Prostate gland (tissue), 2 donors: ENCODE data around the gene MAFG. TPM values are rescaled to one million over a fixed set of nuclear protein-coding genes. Genes with fewer than 3 reads are reported as not detected.
A peak's percentile ranks its signal among the peaks of the same experiment; 100 is the strongest.

Source experiments
- DNase-seq: peaks from one replicate; pipeline ENCODE4 v3.0.0-alpha.2; 2019; ENCODE audit warnings: low spot score
- H3K27ac ChIP-seq, 2 donors: fragments of 200-600 bp; sonication (generic); 2 replicates each; pipeline ENCODE4 v1.5.1; 2017 to 2019
- H3K27me3 ChIP-seq: fragments of 200-600 bp; sonication (generic); replicated peaks from 2 replicates; pipeline ENCODE4 v1.5.1; 2019; ENCODE audit not compliant: insufficient read depth
- H3K36me3 ChIP-seq, 2 donors: fragments of 200-600 bp; sonication (generic); 1 replicate in 1 of 2; 2 replicates in 1 of 2; pipeline versions ENCODE4 v1.5.1 to v1.8.1; 2017 to 2019
- H3K4me1 ChIP-seq: fragments of 200-600 bp; sonication (generic); replicated peaks from 2 replicates; pipeline ENCODE4 v1.5.1; 2019
- H3K4me3 ChIP-seq, 2 donors: fragments of 200-600 bp; sonication (generic); 2 replicates each; pipeline ENCODE4 v1.5.1; 2017 to 2019
- H3K9me3 ChIP-seq: fragments of 200-600 bp; sonication (generic); 2 replicates; pipeline ENCODE4 v1.5.1; 2017
- POLR2A ChIP-seq: fragments of 450-650 bp; IDR thresholded peaks from one replicate; pipeline ENCODE4 v1.6.1; 2016; ENCODE audit warnings: antibody characterized with exemption, mild to moderate bottlenecking
- POLR2AphosphoS5 ChIP-seq: sonication (generic); formaldehyde crosslinking; IDR thresholded peaks from one replicate; pipeline ENCODE4 v1.6.1; 2017; ENCODE audit warnings: antibody characterized with exemption
- WGBS: methylation state at CpG from one replicate; pipeline ENCODE4 v1.1.5; 2018; 5-methylcytosine and 5-hydroxymethylcytosine counted together
- intact Hi-C: fragments of 100-400 bp; cut with DNase I; formaldehyde crosslinking; loops from one replicate; pipeline ENCODE4 v1.14.2; 2022
- total RNA-seq, 2 donors: library from RNA; depleted of rRNA; stranded (reverse); fragments of >200 nt; gene quantifications; one replicate each; pipeline ENCODE4 v1.1.0, GENCODE V29; 2016
- TF ChIP-seq, protein P1 (sequence below), 4 experiments: fragments of 200-600 bp in 2 of 4; fragments of 450-650 bp in 2 of 4; sonication (generic) in 2 of 4; IDR thresholded peaks; 1 replicate in 3 of 4; 2 replicates in 1 of 4; pipeline ENCODE4 v1.5.1; 2016 to 2019; ENCODE audit warnings: antibody characterized with exemption in 4 of 4, mild to moderate bottlenecking in 2 of 4, moderate library complexity in 2 of 4

MAFG gene
- total RNA-seq, 2 donors from 2014 or later = 11.3 to 27.7 TPM

DNA sequence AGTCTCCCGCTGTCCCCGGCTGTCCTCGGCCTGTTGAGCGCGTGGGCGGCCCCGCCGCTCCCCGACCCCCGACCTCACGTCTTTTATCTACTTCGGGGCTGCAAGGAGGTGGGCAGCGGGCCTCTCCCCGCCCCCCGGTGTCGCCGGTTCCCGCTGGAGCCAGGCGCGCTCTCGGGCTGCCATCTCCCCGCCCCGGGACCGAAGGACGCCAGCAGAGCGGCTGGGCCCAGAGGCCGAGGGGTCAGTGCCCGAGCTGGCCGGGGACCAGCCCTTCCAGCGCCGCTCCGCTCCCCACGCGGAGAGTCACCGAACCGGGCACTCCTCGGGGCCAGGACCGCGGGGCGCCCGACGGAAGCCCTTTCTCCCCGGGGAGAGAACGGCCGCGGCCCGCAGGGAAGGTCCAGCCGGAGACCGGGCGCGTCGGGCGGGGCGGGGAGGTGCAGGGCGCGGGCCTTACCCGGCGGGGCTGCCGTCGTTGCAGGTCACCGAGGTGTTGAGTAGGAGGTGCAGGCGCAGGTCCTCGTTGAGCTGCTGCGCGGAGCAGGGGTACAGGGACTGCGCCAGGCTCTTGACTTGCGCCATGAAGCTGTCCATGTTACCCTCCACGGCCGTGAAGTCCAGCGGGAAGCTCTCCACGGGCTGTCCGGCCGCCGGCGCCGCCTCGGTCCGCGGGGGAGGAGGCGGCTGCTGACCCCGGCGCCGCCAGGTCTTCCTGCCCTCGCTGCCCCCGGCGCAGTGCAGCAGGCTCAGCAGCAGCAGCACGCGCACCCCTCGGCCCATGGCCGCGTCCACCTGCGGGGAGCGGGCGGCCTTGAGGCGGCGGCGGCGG lies 32.8 kb upstream of the MAFG start:
- Histone ChIP-seq H3K4me3 (peak overlapping the region; percentile 26 to 38), H3K9me3 (no peaks in the 10 kb centered on the region), H3K27ac (no peak overlapping the region), H3K36me3 (no peaks in the 10 kb centered on the region), H3K4me1 (peaks cover 2% of the 10 kb centered on the region), H3K27me3 (peaks cover 8% of the 10 kb centered on the region)
- DNase-seq = no peak
- under 1% methylated on average over 62 of the region's 98 CpGs for WGBS
- intact Hi-C loops = loop anchor here (10.0 kb wide), 1 partner anchor 194 kb away; no protein-coding TSS in a partner anchor
- TF ChIP-seq, protein P1, sequence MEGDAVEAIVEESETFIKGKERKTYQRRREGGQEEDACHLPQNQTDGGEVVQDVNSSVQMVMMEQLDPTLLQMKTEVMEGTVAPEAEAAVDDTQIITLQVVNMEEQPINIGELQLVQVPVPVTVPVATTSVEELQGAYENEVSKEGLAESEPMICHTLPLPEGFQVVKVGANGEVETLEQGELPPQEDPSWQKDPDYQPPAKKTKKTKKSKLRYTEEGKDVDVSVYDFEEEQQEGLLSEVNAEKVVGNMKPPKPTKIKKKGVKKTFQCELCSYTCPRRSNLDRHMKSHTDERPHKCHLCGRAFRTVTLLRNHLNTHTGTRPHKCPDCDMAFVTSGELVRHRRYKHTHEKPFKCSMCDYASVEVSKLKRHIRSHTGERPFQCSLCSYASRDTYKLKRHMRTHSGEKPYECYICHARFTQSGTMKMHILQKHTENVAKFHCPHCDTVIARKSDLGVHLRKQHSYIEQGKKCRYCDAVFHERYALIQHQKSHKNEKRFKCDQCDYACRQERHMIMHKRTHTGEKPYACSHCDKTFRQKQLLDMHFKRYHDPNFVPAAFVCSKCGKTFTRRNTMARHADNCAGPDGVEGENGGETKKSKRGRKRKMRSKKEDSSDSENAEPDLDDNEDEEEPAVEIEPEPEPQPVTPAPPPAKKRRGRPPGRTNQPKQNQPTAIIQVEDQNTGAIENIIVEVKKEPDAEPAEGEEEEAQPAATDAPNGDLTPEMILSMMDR (IDR thresholded peaks at IDR 0.05) = no peak
- TF ChIP-seq POLR2AphosphoS5 (no peak), POLR2A (no peak)

DNA sequence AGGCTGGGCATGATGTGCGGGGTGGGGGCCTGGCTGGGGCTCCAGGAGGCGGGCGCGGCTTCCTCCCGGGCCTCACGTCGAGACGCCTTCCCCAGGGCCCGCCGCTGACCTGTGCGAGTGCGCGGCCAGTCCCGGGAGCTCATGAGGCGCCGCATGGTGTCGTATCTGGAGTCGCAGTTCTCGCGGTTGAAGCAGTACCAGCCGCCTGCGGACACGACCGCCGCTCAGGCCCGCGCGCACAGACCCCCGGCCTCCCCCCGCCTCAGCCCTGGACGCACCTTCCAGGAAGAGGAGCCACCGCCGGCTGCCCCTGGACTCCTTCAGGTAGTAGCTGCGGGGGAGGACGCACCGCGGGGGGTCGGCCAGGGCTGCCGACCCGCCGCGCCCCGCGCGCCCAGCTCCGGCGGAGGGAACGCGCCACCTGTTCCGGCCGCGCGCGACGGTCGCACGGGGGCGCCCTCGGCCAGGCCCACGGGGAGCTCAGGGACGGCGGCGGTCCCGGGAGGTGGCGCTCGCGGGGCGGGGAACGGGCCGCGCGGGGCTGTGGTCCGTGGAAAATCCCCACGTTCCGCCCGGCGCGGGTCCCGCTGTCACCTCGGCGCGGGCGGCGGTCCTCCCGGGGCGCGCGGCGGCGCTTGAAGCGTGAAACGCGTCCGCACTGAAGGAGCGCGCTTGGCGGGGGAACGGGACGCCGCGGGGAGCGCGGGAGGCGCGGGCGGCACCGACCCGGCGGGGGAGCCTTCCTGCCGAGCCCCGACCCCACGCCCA lies 32.0 kb upstream of the MAFG start:
- intact Hi-C loops = loop anchor here (2.0 to 10.0 kb wide), 2 partner anchors 61 to 195 kb away; no protein-coding TSS in a partner anchor
- peak; percentile 53 for DNase-seq
- Histone ChIP-seq H3K9me3 (no peaks in the 10 kb centered on the region), H3K4me1 (peaks cover 2% of the 10 kb centered on the region), H3K4me3 (peak overlapping the region; percentile 26 to 38), H3K27ac (no peak overlapping the region), H3K27me3 (peaks cover 8% of the 10 kb centered on the region), H3K36me3 (no peaks in the 10 kb centered on the region)
- 1% methylated on average over 74 of the region's 112 CpGs for WGBS
- TF ChIP-seq POLR2AphosphoS5 = no peak
- TF ChIP-seq, protein P1 (IDR thresholded peaks at IDR 0.05) = peak; percentile 82 to 100 (median 93)

- Histone ChIP-seq H3K27me3 (peaks cover 8% of the 10 kb centered on the region), H3K9me3 (no peaks in the 10 kb centered on the region), H3K4me1 (peaks cover 2% of the 10 kb centered on the region), H3K4me3 (no peak overlapping the region), H3K27ac (no peak overlapping the region), H3K36me3 (no peaks in the 10 kb centered on the region)
- TF ChIP-seq POLR2A = no peak
- TF ChIP-seq, protein P1 (IDR thresholded peaks at IDR 0.05) = no peak
- no peak for TF ChIP-seq POLR2AphosphoS5
- WGBS = 72% methylated on average over 14 of the region's 15 CpGs
- DNase-seq = no peak
- intact Hi-C loops = loop anchor here (2.0 kb wide), 1 partner anchor 62 kb away; no protein-coding TSS in a partner anchor
These were observed 31.3 kb upstream of the MAFG start for GRCh38 chr17:81958633-81959342.

DNA sequence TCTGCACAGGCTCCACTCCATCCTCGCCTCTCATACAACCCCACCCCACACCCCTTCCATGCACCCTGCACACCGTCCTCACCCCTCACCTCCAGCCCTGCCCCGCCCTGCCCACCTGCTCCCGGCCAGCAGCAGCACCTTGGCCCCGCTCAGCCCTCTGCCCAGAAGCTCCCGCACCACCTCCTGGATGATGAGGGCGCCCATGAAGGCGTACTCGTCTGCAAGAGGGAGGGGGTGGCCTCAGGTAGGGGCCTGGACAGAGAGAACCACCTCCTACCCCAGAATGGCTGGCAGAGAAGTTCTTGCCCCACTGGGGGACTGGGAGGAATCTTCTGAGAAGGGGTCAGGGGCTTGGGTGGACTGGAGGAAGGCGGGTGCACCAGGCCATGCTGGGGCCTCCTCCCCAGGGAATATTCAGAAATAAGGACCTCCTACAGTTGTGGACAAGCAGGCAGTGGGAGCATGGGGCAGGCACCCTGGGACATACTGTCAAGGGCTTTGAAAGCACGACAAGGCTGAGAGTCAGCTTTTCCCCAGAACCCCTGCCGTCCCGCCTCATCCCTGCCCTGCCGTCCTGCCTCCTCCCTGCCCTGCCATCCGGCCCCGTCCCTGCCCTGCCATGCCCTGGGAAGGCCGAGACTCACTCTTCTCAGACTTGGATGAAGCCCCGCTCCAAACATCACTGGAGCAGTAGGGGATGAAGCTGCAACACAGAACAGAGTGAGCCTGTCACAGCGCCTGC lies 30.3 kb upstream of the MAFG start:
- no peak overlapping the region for H3K4me3 ChIP-seq
- no peaks in the 10 kb centered on the region for H3K9me3 ChIP-seq
- H3K36me3 ChIP-seq = no peaks in the 10 kb centered on the region
- TF ChIP-seq, protein P1 (IDR thresholded peaks at IDR 0.05) = no peak
- TF ChIP-seq POLR2A (no peak), POLR2AphosphoS5 (no peak)
- H3K4me1 ChIP-seq = peaks cover 2% of the 10 kb centered on the region
- 88% methylated on average over 19 of the region's 19 CpGs for WGBS
- DNase-seq = no peak
- no peak overlapping the region for H3K27ac ChIP-seq
- intact Hi-C loops = loop anchor here (2.0 kb wide), 1 partner anchor 63 kb away; no protein-coding TSS in a partner anchor
- peaks cover 8% of the 10 kb centered on the region for H3K27me3 ChIP-seq
